ENCODE measurements around the gene KRTAP26-1.

KRTAP26-1 gene

DNA sequence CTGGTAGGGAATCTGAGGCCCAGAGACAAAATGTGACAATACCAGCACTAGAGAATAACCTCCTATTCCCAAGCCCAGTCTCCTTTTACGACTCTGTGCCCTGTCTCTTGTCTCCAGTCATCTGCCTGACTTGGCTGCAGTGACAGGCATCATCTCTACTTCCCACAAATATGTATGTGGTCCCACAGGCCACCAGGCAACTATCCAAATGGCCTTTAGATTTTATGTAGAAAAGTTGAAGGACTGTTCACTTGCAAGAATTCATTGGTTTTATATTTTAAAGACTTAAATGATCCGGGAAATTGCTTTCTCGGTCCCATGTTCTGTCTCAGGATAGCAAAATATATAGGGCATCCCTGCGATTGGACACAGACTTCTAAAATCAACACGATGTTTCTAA is 49.0 kb downstream of the KRTAP26-1 start:
- no peak for DNase-seq

- DNase-seq, result no peak
Observed at GRCh38 chr21:30269803-30270530, 50.1 kb downstream of the KRTAP26-1 start.
